Coronary artery (tissue), 2 donors: Measurements from ENCODE around the gene RASL11B.

Source experiments
- DNase-seq: peaks from one replicate; pipeline ENCODE4 v3.0.0-alpha.2; 2017; ENCODE audit warnings: low spot score
- H3K27ac ChIP-seq, 2 donors: fragments of 200-600 bp; sonication (generic); one replicate each; pipeline ENCODE4 v1.5.1; 2016 to 2019
- H3K4me3 ChIP-seq: fragments of 200-600 bp; sonication (generic); 2 replicates; pipeline ENCODE4 v1.5.1; 2016; ENCODE audit warnings: mild to moderate bottlenecking, moderate library complexity
- TF ChIP-seq, protein P1 (sequence below): fragments of 200-600 bp; sonication (generic); IDR thresholded peaks from one replicate; pipeline ENCODE4 v1.5.1; 2019; ENCODE audit warnings: antibody characterized with exemption

RASL11B gene

DNA sequence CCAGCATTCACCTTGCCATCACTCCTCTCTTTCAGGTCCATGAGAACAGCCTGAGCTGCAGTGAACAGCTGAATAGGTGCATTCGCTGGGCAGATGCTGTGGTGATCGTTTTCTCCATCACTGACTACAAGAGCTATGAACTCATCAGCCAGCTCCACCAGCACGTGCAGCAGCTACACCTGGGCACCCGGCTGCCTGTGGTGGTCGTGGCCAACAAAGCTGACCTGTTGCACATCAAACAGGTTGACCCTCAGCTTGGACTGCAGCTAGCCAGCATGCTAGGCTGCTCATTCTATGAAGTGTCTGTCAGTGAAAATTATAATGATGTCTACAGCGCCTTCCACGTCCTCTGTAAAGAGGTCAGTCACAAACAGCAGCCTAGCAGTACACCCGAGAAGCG lies 3.2 kb downstream of the RASL11B start:
- Histone ChIP-seq H3K4me3 (peak overlapping the region; percentile 90), H3K27ac (peak overlapping the region; percentile 36 to 94)
- TF ChIP-seq, protein P1, sequence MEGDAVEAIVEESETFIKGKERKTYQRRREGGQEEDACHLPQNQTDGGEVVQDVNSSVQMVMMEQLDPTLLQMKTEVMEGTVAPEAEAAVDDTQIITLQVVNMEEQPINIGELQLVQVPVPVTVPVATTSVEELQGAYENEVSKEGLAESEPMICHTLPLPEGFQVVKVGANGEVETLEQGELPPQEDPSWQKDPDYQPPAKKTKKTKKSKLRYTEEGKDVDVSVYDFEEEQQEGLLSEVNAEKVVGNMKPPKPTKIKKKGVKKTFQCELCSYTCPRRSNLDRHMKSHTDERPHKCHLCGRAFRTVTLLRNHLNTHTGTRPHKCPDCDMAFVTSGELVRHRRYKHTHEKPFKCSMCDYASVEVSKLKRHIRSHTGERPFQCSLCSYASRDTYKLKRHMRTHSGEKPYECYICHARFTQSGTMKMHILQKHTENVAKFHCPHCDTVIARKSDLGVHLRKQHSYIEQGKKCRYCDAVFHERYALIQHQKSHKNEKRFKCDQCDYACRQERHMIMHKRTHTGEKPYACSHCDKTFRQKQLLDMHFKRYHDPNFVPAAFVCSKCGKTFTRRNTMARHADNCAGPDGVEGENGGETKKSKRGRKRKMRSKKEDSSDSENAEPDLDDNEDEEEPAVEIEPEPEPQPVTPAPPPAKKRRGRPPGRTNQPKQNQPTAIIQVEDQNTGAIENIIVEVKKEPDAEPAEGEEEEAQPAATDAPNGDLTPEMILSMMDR, result no peak
- DNase-seq, result no peak

DNA sequence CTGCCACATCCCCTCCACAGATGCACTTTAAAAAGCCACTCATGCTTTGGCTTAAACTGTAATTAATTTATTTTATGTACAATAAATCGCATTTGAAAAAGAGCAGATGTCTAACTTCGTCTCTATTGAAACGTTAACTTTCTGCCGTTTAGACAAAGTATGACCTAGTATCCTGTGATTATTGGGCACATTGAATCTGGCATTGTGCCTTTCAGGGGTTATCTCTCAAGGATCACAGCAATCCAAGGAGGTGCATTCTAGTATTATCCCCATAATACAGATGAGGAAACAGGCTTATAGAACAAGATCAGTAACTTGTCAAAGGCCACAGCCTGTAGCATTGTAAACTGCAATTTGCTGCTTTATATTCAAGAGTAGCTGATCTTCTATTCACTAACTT lies 4.6 kb downstream of the RASL11B start:
- H3K27ac ChIP-seq, result peak overlapping the region in 1 of 2 donors; percentile 91

DNA sequence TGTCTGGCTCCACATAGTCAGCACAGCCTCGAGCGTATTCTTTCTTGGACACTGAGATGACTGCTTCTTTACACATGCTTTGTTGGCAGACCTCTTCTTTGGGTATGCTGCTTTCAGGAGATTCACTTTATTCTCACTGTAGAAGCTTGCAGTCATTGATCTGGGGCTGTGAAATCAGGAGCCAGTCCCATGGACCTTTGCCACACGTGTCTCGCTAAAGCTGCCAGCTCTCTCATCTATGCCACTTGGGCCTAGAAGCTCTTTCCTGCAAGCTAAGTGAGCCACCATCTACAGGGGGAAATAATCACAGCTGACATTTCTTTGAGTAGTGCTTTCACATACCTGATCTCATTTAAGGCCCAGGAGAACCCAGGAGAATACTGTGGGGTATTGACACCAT lies 5.0 kb downstream of the RASL11B start:
- peak overlapping the region; percentile 76 to 91 for H3K27ac ChIP-seq
- no peak for DNase-seq
- TF ChIP-seq, protein P1, result no peak
- H3K4me3 ChIP-seq, result no peak overlapping the region

More for the DNA sequence above, 4.6 kb downstream of the RASL11B start:
- TF ChIP-seq, protein P1, result no peak
- no peak overlapping the region for H3K4me3 ChIP-seq
- DNase-seq, result no peak

DNA sequence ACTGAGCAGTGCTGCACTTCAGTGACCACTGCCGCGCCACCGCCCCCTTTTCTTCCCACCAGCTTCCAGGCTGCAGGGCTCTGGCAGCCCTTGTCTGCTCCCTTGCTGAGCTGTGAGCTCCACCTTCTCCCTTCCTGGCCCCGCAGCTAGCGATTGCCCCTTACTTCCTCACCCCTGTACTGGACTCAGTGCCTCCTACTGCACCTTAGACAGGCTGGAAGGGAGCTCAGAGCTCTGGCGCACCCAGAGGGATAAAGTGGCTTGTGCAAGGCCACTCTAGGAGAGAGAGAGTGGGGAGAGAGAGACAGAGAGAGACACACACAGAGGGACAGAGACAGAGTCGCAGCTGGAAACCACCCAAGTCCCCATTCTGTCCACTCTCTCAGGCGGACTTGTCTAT lies 6.0 kb downstream of the RASL11B start:
- peak overlapping the region; percentile 76 to 91 for H3K27ac ChIP-seq
- TF ChIP-seq, protein P1, result no peak
- H3K4me3 ChIP-seq, result peak overlapping the region; percentile 44
- DNase-seq, result no peak

DNA sequence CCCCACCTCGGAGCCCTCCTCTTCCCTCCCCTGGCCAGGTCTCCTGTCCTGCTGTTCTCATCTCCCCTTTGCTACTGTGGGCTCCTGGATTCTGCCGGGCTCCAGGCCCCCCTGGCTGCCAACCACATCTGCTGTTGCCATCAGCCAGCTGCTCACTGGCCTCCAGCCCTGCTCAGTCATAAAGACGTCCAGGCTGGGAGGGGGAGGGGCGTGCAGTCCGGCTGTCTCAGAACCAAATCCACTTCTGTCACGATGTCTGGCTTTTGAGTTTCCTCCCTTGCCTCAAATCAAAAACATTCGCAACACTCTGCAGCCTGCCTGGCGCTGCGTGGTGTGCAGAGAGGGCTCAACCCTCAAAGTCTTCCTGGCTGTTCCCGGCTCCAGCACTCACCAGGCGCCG lies 7.1 kb downstream of the RASL11B start:
- peak overlapping the region; percentile 46 for H3K4me3 ChIP-seq
- H3K27ac ChIP-seq, result peak overlapping the region; percentile 76 to 91
- DNase-seq, result peak; percentile 87

DNA sequence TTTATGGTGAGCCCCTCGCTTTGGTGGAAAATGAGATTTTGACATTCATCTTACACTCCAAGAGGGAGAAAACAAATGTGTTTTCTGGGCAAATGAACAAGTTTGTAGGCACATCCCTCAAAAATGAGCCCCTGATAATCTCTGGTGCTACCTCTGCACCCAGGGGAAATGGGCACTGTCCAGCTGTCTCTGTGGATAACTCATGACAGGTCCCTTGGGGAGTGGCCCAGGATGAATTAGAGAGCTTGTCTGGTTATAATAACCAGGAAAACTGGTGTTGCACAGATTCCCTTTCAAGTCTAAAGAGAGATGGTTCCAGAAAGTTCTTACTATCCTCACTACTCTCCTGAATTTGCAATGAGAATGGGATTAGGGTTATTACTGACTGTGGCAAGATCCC lies 7.5 kb downstream of the RASL11B start:
- TF ChIP-seq, protein P1, result no peak
- H3K27ac ChIP-seq, result peak overlapping the region; percentile 76 to 91

More for the DNA sequence above, 7.1 kb downstream of the RASL11B start:
- TF ChIP-seq, protein P1, result no peak

DNA sequence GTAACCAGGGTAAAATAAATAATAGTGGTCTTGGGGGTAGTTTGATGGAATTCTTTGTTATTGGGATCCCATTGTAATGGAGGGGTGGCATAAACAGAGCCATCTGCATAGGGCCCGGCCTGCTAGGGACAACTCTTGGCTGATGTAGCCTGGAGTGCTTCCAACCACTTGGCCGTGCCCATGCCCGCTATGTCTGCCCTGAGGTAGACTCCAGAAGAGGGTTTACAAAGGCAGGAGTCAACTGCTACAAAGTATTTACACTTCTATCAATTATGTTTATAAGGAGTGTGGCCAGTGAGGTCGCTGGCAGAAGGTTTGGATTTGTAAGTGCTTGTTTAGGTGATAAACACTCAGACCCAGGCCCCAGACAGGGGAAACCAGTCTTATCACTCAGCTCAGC lies 8.1 kb downstream of the RASL11B start:
- DNase-seq, result no peak
- TF ChIP-seq, protein P1, result no peak
- no peak overlapping the region for H3K4me3 ChIP-seq
- H3K27ac ChIP-seq, result peak overlapping the region; percentile 76 to 91

More for the DNA sequence above, 7.5 kb downstream of the RASL11B start:
- peak overlapping the region; percentile 46 for H3K4me3 ChIP-seq
- DNase-seq, result no peak
